ENCODE results near the gene TRIP12. TPM values are rescaled to one million over a fixed set of nuclear protein-coding genes. Genes with fewer than 3 reads are reported as not detected.

TRIP12 gene
- total and polyA plus RNA-seq, 2 of the 4 experiments (the other 2 are of a cell fraction): 51.6 to 209 TPM

DNA sequence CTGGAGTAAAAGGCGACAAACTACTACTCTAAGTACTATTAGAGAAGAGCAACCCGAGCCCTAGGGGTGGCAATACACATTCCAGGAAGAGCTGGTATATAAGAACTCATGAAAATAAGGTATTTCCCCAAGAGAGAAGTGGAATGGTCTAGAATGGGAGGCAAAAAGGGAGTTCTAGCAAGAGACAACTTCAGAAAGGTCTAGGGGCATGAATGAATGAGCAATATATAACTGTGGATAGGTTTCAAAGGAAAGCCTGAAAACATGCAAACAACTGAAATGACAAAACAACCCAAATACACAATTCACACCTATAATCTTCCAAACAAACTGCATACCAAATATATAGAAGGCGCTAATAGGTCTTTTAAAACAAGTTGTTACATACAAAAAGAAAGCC lies 22.2 kb downstream of the TRIP12 start:
- Histone ChIP-seq H3K4me2 (ENCODE audit: low read depth, low read length) (no peak overlapping the region), H3K18ac (ENCODE audit: low read depth, low read length) (no peak overlapping the region), H2BK15ac (ENCODE audit: low read depth, low read length) (no peak overlapping the region), H3K14ac (replicated peaks; ENCODE audit: low read depth, low read length) (no peak overlapping the region), H2AFZ (replicated peaks; ENCODE audit: low read length, poor library complexity) (no peak overlapping the region), H4K5ac (ENCODE audit: low read depth, low read length) (no peak overlapping the region), H3K9me1 (ENCODE audit: insufficient read depth, low read length) (peaks cover 5% of the 10 kb centered on the region; the same call in 1 of the 2 replicates), H3K4me3 (ENCODE audit: insufficient read depth, low read depth, low read length) (no peak overlapping the region), H2AK9ac (replicated peaks; ENCODE audit: low read depth, low read length, poor library complexity) (no peak overlapping the region), H3K56ac (ENCODE audit: extremely low read depth, insufficient read depth, low read length) (no peak overlapping the region), H3K4me1 (ENCODE audit: control insufficient read depth, insufficient read depth, low read length) (no peaks in the 10 kb centered on the region; the same call in 1 of the 2 replicates), H4K8ac (ENCODE audit: low read depth in 2 of 2, low read length in 2 of 2) (no peak overlapping the region), H2BK20ac (ENCODE audit: low read depth, low read length) (no peak overlapping the region), H4K20me1 (ENCODE audit: insufficient read depth, low read length) (peaks cover 81% of the 10 kb centered on the region), H3K23ac (ENCODE audit: low read depth, low read length) (no peak overlapping the region), H3K36me3 (ENCODE audit: control insufficient read depth, insufficient read depth, low read length) (peaks cover 20% of the 10 kb centered on the region), H3K79me1 (ENCODE audit: low read depth in 1 of 2, low read length in 2 of 2) (peaks cover 4 to 65% of the 10 kb centered on the region in 2 experiments), H4K91ac (ENCODE audit: insufficient read depth, low read depth, low read length) (no peak overlapping the region), H3K27me3 (ENCODE audit: control insufficient read depth, insufficient read depth, low read length) (no peaks in the 10 kb centered on the region), H2BK5ac (ENCODE audit: low read depth, low read length, poor library complexity, severe bottlenecking) (no peak overlapping the region), H2AK5ac (ENCODE audit: low read depth, low read length) (no peak overlapping the region), H2BK120ac (ENCODE audit: low read depth, low read length) (no peak overlapping the region), H3K4ac (ENCODE audit: low read depth, low read length) (no peak overlapping the region), H3K9ac (ENCODE audit: low read depth, low read length) (no peak overlapping the region), H3K9me3 (ENCODE audit: control insufficient read depth, insufficient read depth, low read length) (no peaks in the 10 kb centered on the region), H3K27ac (ENCODE audit: insufficient read depth, low read length) (no peak overlapping the region)
- ATAC-seq (ENCODE audit: low read depth): no peak
- dilution Hi-C loops (cut with HindIII; ENCODE audit: low sequenced_read_pairs, unreplicated experiment): no loop called here
- intact Hi-C loops (cut with micrococcal nuclease): no loop called here
- TF ChIP-seq BHLHE40 (IDR thresholded peaks at IDR 0.05; ENCODE audit: low read depth, low read length): no peak
- no peak for TF ChIP-seq MAZ (IDR thresholded peaks at IDR 0.05; ENCODE audit: borderline replicate concordance, low read depth, low read length)
- no peak for TF ChIP-seq SMC3 (IDR thresholded peaks at IDR 0.05; ENCODE audit: low read depth, low read length)
- no peak for TF ChIP-seq CHD1 (IDR thresholded peaks at IDR 0.05; ENCODE audit: low read depth, low read length)
- TF ChIP-seq, protein P1, sequence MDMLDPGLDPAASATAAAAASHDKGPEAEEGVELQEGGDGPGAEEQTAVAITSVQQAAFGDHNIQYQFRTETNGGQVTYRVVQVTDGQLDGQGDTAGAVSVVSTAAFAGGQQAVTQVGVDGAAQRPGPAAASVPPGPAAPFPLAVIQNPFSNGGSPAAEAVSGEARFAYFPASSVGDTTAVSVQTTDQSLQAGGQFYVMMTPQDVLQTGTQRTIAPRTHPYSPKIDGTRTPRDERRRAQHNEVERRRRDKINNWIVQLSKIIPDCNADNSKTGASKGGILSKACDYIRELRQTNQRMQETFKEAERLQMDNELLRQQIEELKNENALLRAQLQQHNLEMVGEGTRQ (IDR thresholded peaks at IDR 0.05; ENCODE audit: low read depth, low read length): no peak
- TF ChIP-seq, protein P2, sequence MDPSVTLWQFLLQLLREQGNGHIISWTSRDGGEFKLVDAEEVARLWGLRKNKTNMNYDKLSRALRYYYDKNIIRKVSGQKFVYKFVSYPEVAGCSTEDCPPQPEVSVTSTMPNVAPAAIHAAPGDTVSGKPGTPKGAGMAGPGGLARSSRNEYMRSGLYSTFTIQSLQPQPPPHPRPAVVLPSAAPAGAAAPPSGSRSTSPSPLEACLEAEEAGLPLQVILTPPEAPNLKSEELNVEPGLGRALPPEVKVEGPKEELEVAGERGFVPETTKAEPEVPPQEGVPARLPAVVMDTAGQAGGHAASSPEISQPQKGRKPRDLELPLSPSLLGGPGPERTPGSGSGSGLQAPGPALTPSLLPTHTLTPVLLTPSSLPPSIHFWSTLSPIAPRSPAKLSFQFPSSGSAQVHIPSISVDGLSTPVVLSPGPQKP (IDR thresholded peaks at IDR 0.05; ENCODE audit: borderline replicate concordance, low read depth, low read length): no peak
- no peak for TF ChIP-seq FOS (IDR thresholded peaks at IDR 0.05; ENCODE audit: low read depth, low read length)
- TF ChIP-seq MXI1 (IDR thresholded peaks at IDR 0.05; ENCODE audit: borderline replicate concordance, low read depth, low read length): no peak
- TF ChIP-seq RFX5 (IDR thresholded peaks at IDR 0.05; ENCODE audit: low read depth, low read length): no peak
- TF ChIP-seq RAD21 (IDR thresholded peaks at IDR 0.05; ENCODE audit: low read length): no peak
- TF ChIP-seq, protein P3, sequence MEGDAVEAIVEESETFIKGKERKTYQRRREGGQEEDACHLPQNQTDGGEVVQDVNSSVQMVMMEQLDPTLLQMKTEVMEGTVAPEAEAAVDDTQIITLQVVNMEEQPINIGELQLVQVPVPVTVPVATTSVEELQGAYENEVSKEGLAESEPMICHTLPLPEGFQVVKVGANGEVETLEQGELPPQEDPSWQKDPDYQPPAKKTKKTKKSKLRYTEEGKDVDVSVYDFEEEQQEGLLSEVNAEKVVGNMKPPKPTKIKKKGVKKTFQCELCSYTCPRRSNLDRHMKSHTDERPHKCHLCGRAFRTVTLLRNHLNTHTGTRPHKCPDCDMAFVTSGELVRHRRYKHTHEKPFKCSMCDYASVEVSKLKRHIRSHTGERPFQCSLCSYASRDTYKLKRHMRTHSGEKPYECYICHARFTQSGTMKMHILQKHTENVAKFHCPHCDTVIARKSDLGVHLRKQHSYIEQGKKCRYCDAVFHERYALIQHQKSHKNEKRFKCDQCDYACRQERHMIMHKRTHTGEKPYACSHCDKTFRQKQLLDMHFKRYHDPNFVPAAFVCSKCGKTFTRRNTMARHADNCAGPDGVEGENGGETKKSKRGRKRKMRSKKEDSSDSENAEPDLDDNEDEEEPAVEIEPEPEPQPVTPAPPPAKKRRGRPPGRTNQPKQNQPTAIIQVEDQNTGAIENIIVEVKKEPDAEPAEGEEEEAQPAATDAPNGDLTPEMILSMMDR (conservative IDR thresholded peaks at IDR 0.05; ENCODE audit: low read depth, low read length): no peak
- TF ChIP-seq CEBPB (IDR thresholded peaks at IDR 0.05; ENCODE audit: low read depth, low read length): no peak
- TF ChIP-seq NFE2L2 (IDR thresholded peaks at IDR 0.05; ENCODE audit: low read depth, low read length): no peak
- no peak for TF ChIP-seq RCOR1 (IDR thresholded peaks at IDR 0.05; ENCODE audit: insufficient replicate concordance, low read length)
- no peak for TF ChIP-seq POLR2A (IDR thresholded peaks at IDR 0.05; ENCODE audit: low read depth, low read length)
- no peak for TF ChIP-seq MAFK (IDR thresholded peaks at IDR 0.05; ENCODE audit: low read depth, low read length)
- in situ Hi-C loops (cut with MboI; ENCODE audit: low sequenced_read_pairs): no loop called here
- no TSS peak for BruUV-seq (replicated peaks)
- CTCF ChIA-PET: interaction anchor here (0.6 kb wide), 1 partner anchor 158 kb away, joined by 3 read pairs; no protein-coding TSS in a partner anchor
- no CpG with 5 or more reads among the region's 3 CpGs for WGBS, 2 experiments (ENCODE audit: extremely low coverage in 2 of 2, insufficient read length in 1 of 2)
- no peak for DNase-seq
- POLR2A ChIA-PET (ENCODE audit: unreplicated experiment): no interaction called here
